K562 (cell line): ENCODE results near the gene GGA3. TPM values are rescaled to one million over a fixed set of nuclear protein-coding genes. Genes with fewer than 3 reads are reported as not detected.

Experiments used
- CEBPB ChIP-seq: fragments of 450-650 bp; IDR thresholded peaks from 2 replicates; pipeline ENCODE4 v1.6.1; 2016; ENCODE audit warnings: missing genetic modification characterization, missing compliant biosample characterization
- HOXB6 ChIP-seq: fragments of 250-450 bp; sonication (Bioruptor Pico); IDR thresholded peaks from 2 replicates; pipeline ENCODE4 v1.5.1; 2022; ENCODE audit warnings: mild to moderate bottlenecking, borderline replicate concordance
- ILF3 ChIP-seq: fragments of 450-650 bp; IDR thresholded peaks from 2 replicates; pipeline ENCODE4 v1.6.1; 2018; ENCODE audit warnings: antibody characterized with exemption, mild to moderate bottlenecking, moderate library complexity, borderline replicate concordance
- KAT8 ChIP-seq: fragments of 450-650 bp; IDR thresholded peaks from 2 replicates; pipeline ENCODE4 v1.6.1; 2016; ENCODE audit warnings: low read depth, mild to moderate bottlenecking
- LCOR ChIP-seq: sonication (generic); formaldehyde crosslinking; IDR thresholded peaks from 2 replicates; pipeline ENCODE4 v1.8.0; 2022; ENCODE audit warnings: mild to moderate bottlenecking, missing genetic modification reagents
- POLR3A ChIP-seq: IDR thresholded peaks from 2 replicates; pipeline ENCODE4 v1.6.1; 2011; ENCODE audit warnings: borderline replicate concordance, mild to moderate bottlenecking, moderate library complexity; ENCODE audit not compliant: insufficient read length, insufficient read depth; ENCODE audit errors: extremely low read depth
- RREB1 ChIP-seq: fragments of 250-450 bp; sonication (Bioruptor Pico); IDR thresholded peaks from 2 replicates; pipeline ENCODE4 v1.4.0; 2020
- SNAPC5 ChIP-seq: fragments of 250-450 bp; sonication (Bioruptor Pico); IDR thresholded peaks from 2 replicates; pipeline ENCODE4 v1.8.0; 2021; ENCODE audit warnings: moderate library complexity, mild to moderate bottlenecking, inconsistent platforms
- TGIF2 ChIP-seq: sonication (generic); formaldehyde crosslinking; IDR thresholded peaks from 2 replicates; pipeline ENCODE4 v1.8.1; 2022; ENCODE audit warnings: mild to moderate bottlenecking, missing genetic modification reagents, moderate library complexity
- ZNF143 ChIP-seq: sonication (generic); formaldehyde crosslinking; IDR thresholded peaks from 2 replicates; pipeline ENCODE4 v1.9.0; 2022; ENCODE audit warnings: mild to moderate bottlenecking, missing genetic modification reagents
- ZNF436 ChIP-seq: fragments of 250-450, 450-650 bp; sonication (Bioruptor Pico); formaldehyde crosslinking; IDR thresholded peaks from 2 replicates; pipeline ENCODE4 v1.7.0; 2020; ENCODE audit warnings: mild to moderate bottlenecking
- ZNF584 ChIP-seq: fragments of 200-800 bp; sonication (Bioruptor generic); IDR thresholded peaks from 2 replicates; pipeline ENCODE4 v1.6.1; 2016; ENCODE audit warnings: low read depth, mild to moderate bottlenecking, missing genetic modification characterization, missing compliant biosample characterization
- ZNF75A ChIP-seq: fragments of 450-650 bp; formaldehyde crosslinking; IDR thresholded peaks from 2 replicates; pipeline ENCODE4 v1.4.0; 2020; ENCODE audit warnings: mild to moderate bottlenecking
- ZNF785 ChIP-seq: fragments of 250-450 bp; sonication (Bioruptor Pico); IDR thresholded peaks from 2 replicates; pipeline ENCODE4 v1.4.0; 2020; ENCODE audit warnings: mild to moderate bottlenecking
- polyA plus RNA-seq, 8 experiments: library from polyadenylated mRNA; depleted of rRNA in 4 of 8; stranded (reverse) in 5 of 8; unstranded in 3 of 8; fragments of >200 nt; fragmentation: Nextera tagmentation in 2 of 8; fragmentation: Illumina TruSeq in 1 of 8; extraction: Ambion mirVana in 2 of 8; extraction: Trizol in 1 of 8; gene quantifications; 2 replicates each; pipeline versions ENCODE4 v1.2.1 to v1.2.3, GENCODE V29; 2011 to 2014; ENCODE audit warnings: inconsistent platforms in 1 of 8, missing spikeins in 1 of 8
- total RNA-seq, 7 experiments: library from RNA; depleted of rRNA in 6 of 7; stranded (reverse); fragments of >200 nt in 6 of 7; fragmentation: Illumina TruSeq in 2 of 7; extraction: Trizol in 2 of 7; gene quantifications; 2 replicates each; pipeline versions ENCODE4 v1.2.1 to v1.2.3, GENCODE V29; 2011 to 2021; ENCODE audit warnings: low replicate concordance in 1 of 7
- TF ChIP-seq, protein P1 (sequence below): sonication (generic); formaldehyde crosslinking; IDR thresholded peaks from 2 replicates; pipeline ENCODE4 v1.8.1; 2023; ENCODE audit warnings: mild to moderate bottlenecking, missing genetic modification reagents

Gene GGA3
- total and polyA plus RNA-seq, 9 of the 15 experiments (the other 6 are each of a cell fraction or from before 2014, with no cell fraction given) = 5.7 to 64.9 (median 25.4) TPM

DNA sequence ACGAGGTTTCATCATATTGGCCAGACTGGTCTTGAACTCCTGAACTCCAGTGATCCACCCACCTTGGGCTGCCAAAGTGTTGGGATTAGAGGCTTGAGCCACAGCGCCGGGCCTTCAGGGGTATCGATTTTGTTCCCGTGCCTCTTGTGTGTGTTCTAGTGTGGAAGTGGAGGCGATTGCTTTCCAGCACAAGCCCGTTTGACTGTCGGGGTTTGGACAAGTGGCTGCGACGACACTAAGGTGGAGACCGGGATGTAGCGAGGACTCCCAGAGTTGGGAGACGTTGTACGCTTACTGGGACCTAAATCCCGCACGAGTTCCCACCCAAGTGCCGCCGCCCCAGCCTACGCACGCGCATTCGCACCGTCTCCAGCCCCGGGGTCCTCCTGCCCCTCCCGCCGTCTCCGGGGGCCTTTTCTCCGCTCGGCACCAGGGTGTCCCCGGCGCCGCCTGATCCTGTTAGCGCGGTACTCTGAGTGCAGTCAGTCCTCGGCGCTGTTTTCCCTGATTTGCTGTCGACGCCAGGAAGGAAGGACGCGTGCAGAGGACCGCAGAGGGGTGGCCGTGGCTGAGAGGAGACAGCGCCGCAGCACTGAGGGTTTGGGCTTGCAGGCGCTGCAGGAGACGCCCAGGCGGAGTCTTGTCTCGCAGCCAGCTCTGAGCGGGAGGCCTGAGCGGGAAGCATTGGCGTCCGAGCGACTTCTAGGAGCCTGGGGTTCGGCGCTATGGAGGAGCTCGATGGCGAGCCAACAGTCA is 56.2 kb downstream of the GGA3 start, which contains the start of gene NUP85 (continued):
- TF ChIP-seq RREB1 (no peak), LCOR (CRISPR knock-in tag) (0 out of 2 replicates have a peak, but pooled peaks have one; percentile 52), HOXB6 (no peak), ZNF785 (CRISPR knock-in tag) (no peak), ZNF436 (CRISPR knock-in tag) (0 out of 2 replicates have a peak, but pooled peaks have one; percentile 8), POLR3A (peak; percentile 56), CEBPB (tag) (no peak), SNAPC5 (no peak), ZNF584 (no peak; the same call in 1 of the 2 replicates), TGIF2 (CRISPR knock-in tag) (no peak), ILF3 (no peak), ZNF143 (CRISPR knock-in tag) (no peak), KAT8 (no peak), ZNF75A (no peak)
- TF ChIP-seq, protein P1, sequence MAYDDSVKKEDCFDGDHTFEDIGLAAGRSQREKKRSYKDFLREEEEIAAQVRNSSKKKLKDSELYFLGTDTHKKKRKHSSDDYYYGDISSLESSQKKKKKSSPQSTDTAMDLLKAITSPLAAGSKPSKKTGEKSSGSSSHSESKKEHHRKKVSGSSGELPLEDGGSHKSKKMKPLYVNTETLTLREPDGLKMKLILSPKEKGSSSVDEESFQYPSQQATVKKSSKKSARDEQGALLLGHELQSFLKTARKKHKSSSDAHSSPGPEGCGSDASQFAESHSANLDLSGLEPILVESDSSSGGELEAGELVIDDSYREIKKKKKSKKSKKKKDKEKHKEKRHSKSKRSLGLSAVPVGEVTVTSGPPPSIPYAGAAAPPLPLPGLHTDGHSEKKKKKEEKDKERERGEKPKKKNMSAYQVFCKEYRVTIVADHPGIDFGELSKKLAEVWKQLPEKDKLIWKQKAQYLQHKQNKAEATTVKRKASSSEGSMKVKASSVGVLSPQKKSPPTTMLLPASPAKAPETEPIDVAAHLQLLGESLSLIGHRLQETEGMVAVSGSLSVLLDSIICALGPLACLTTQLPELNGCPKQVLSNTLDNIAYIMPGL = peak; percentile 72; the same call in 1 of the 2 replicates
